HepG2 (cell line): Measurements from ENCODE around the gene ZMAT2. TPM values are rescaled to one million over a fixed set of nuclear protein-coding genes. Genes with fewer than 3 reads are reported as not detected.
A peak's percentile ranks its signal among the peaks of the same experiment; 100 is the strongest.

Experiments used
- ATAC-seq: fragments of 200-7000 bp; cut with Tn5 transposase; 3 replicates; pipeline ENCODE4 v1.9.1; 2020; ENCODE audit warnings: mild to moderate bottlenecking, moderate library complexity
- BruUV-seq: library from RNA; stranded (reverse); fragments of 400-500 nt; replicated peaks from 2 replicates; lab custom pipeline; 2021; lab: Mats Ljungman, UMichigan
- CTCF ChIA-PET: fragments of 300-600 bp; formaldehyde crosslinking; extraction: SDS; loops from one replicate; lab custom pipeline; 2021; ENCODE audit warnings: low total read pairs, inconsistent platforms, low intra/inter-chr PET ratio; lab: Yijun Ruan, JAX
- POLR2A ChIA-PET: fragments of 350-600 bp; sonication (Branson Sonifier 250); formaldehyde crosslinking; loops from one replicate; lab custom pipeline; 2020; ENCODE audit warnings: antibody characterized with exemption, inconsistent platforms; lab: Yijun Ruan, JAX
- DNase-seq: peaks from one replicate; pipeline ENCODE4 v3.0.0-alpha.2; 2015; ENCODE audit warnings: low spot score
- FAIRE-seq: peaks from 3 replicates; lab custom pipeline; 2011; peaks lifted over from hg19 to GRCh38; lab: Jason Lieb, UNC
- H2AFZ ChIP-seq: one replicate; pipeline ENCODE4 v1.6.1; 2011; ENCODE audit warnings: low read length, inconsistent platforms
- H3K27ac ChIP-seq: fragments of 300-600 bp; 3 replicates; pipeline ENCODE4 v1.8.0; 2011; ENCODE audit warnings: mixed run types, mild to moderate bottlenecking, mixed read lengths, low read length, inconsistent platforms; ENCODE audit not compliant: insufficient read depth; ENCODE audit errors: extremely low read length
- H3K27me3 ChIP-seq, 2 experiments: fragments of 200-600 bp in 1 of 2; 2 replicates in 1 of 2; 3 replicates in 1 of 2; pipeline versions ENCODE4 v1.6.0 to v1.8.0; 2011; ENCODE audit warnings: low read length in 2 of 2, mild to moderate bottlenecking in 2 of 2, moderate library complexity in 2 of 2, inconsistent platforms in 1 of 2; ENCODE audit not compliant: insufficient read depth in 2 of 2, control insufficient read depth in 1 of 2
- H3K36me3 ChIP-seq, 2 experiments: fragments of 200-600 bp in 1 of 2; replicated peaks in 1 of 2; 2 replicates in 1 of 2; 3 replicates in 1 of 2; pipeline versions ENCODE4 v1.5.1 to v1.8.0; 2011; ENCODE audit warnings: low read length in 2 of 2, inconsistent platforms in 1 of 2; ENCODE audit not compliant: insufficient read depth in 2 of 2, control insufficient read depth in 1 of 2
- H3K4me1 ChIP-seq: 2 replicates; pipeline ENCODE4 v1.5.1; 2012; ENCODE audit warnings: low read length, inconsistent platforms; ENCODE audit not compliant: insufficient read depth
- H3K4me2 ChIP-seq: 2 replicates; pipeline ENCODE4 v1.6.0; 2011; ENCODE audit warnings: low read depth, low read length, inconsistent platforms
- H3K4me3 ChIP-seq, 3 experiments: fragments of 200-600 bp in 1 of 3; sonication (generic), shearing (Covaris generic) in 1 of 3; replicated peaks in 1 of 3; 2 replicates each; pipeline ENCODE4 v1.5.1; 2011 to 2016; ENCODE audit warnings: low read length in 3 of 3, inconsistent platforms in 2 of 3, low read depth in 2 of 3, mild to moderate bottlenecking in 2 of 3, control low read depth in 1 of 3, mixed read lengths in 1 of 3; ENCODE audit not compliant: insufficient read depth in 1 of 3
- H3K79me2 ChIP-seq: one replicate; pipeline ENCODE4 v1.6.1; 2011; ENCODE audit warnings: low read length, inconsistent platforms; ENCODE audit not compliant: insufficient read depth
- H3K9ac ChIP-seq: 2 replicates; pipeline ENCODE4 v1.6.0; 2011; ENCODE audit warnings: mild to moderate bottlenecking, low read depth, low read length, inconsistent platforms; ENCODE audit not compliant: insufficient read depth
- H3K9me3 ChIP-seq: 2 replicates; pipeline ENCODE4 v1.5.1; 2012; ENCODE audit warnings: mild to moderate bottlenecking, low read length
- H4K20me1 ChIP-seq: 2 replicates; pipeline ENCODE4 v1.6.0; 2011; ENCODE audit warnings: inconsistent platforms, mild to moderate bottlenecking, low read length, moderate library complexity; ENCODE audit not compliant: insufficient read depth
- ATM ChIP-seq: fragments of 450-650 bp; IDR thresholded peaks from 2 replicates; pipeline ENCODE4 v1.7.1; 2017; ENCODE audit warnings: mild to moderate bottlenecking, borderline replicate concordance
- GFI1 ChIP-seq: sonication (generic); formaldehyde crosslinking; IDR thresholded peaks from 2 replicates; pipeline ENCODE4 v1.5.0; 2020; ENCODE audit warnings: missing genetic modification reagents, mild to moderate bottlenecking, borderline replicate concordance
- HBP1 ChIP-seq: IDR thresholded peaks from 2 replicates; pipeline ENCODE4 v1.6.1; 2016; ENCODE audit warnings: low read depth, control low read depth
- IRF2 ChIP-seq: IDR thresholded peaks from 2 replicates; pipeline ENCODE4 v1.6.1; 2018; ENCODE audit warnings: missing genetic modification reagents, missing compliant biosample characterization
- PHF5A ChIP-seq: IDR thresholded peaks from one replicate; pipeline ENCODE4 v1.6.1; 2018; ENCODE audit warnings: low read depth, missing genetic modification reagents; ENCODE audit not compliant: unreplicated experiment
- SNRNP70 ChIP-seq: fragments of 200-400 bp; formaldehyde crosslinking; IDR thresholded peaks from 2 replicates; pipeline ENCODE4 v1.6.1; 2017; ENCODE audit warnings: mild to moderate bottlenecking, low read depth, low read length, moderate library complexity
- XRCC5 ChIP-seq: fragments of 200-400 bp; formaldehyde crosslinking; optimal IDR thresholded peaks from 2 replicates; pipeline ENCODE3; 2017; ENCODE audit warnings: mild to moderate bottlenecking, low read length
- ZFP36 ChIP-seq: fragments of 150-350 bp; IDR thresholded peaks from 2 replicates; pipeline ENCODE4 v1.6.1; 2018; ENCODE audit warnings: borderline replicate concordance, low read length, low read depth; ENCODE audit not compliant: partially characterized antibody
- ZFP90 ChIP-seq: sonication (generic); formaldehyde crosslinking; IDR thresholded peaks from 2 replicates; pipeline ENCODE4 v1.8.0; 2022; ENCODE audit warnings: missing genetic modification reagents, mild to moderate bottlenecking, inconsistent platforms, borderline replicate concordance
- ZNF18 ChIP-seq: sonication (generic); formaldehyde crosslinking; IDR thresholded peaks from 2 replicates; pipeline ENCODE4 v1.8.0; 2022; ENCODE audit warnings: mild to moderate bottlenecking, missing genetic modification reagents; ENCODE audit not compliant: insufficient replicate concordance
- ZNF264 ChIP-seq: sonication (generic); formaldehyde crosslinking; IDR thresholded peaks from 2 replicates; pipeline ENCODE4 v1.4.0; 2020; ENCODE audit warnings: missing genetic modification reagents
- WGBS: methylation state at CpG from one replicate; pipeline ENCODE4 v1.1.6; 2017; ENCODE audit warnings: low lambda C conversion rate; 5-methylcytosine and 5-hydroxymethylcytosine counted together
- in situ Hi-C: cut with HindIII; loops from 2 replicates; pipeline ENCODE4 v1.10.0; 2017; ENCODE audit warnings: low pct_unique_long_range_greater_than_20kb; ENCODE audit not compliant: extremely low pct_ligation_motif_present
- intact Hi-C: fragments of 100-400 bp; cut with micrococcal nuclease; formaldehyde crosslinking; loops from one replicate; pipeline ENCODE4 v1.10.0; 2022; ENCODE audit not compliant: unreplicated experiment
- polyA plus RNA-seq, 8 experiments: library from polyadenylated mRNA; depleted of rRNA in 3 of 8; stranded (reverse) in 7 of 8; unstranded in 1 of 8; fragments of >200 nt; fragmentation: Illumina TruSeq in 4 of 8; extraction: Trizol in 4 of 8; gene quantifications; 2 replicates each; pipeline versions ENCODE4 v1.2.1 to v1.2.3, GENCODE V29; 2011 to 2016; ENCODE audit warnings: low read depth in 4 of 8, missing spikeins in 1 of 8, mixed read lengths in 1 of 8; ENCODE audit not compliant: insufficient read depth in 1 of 8
- total RNA-seq, 5 experiments: library from RNA; depleted of rRNA; stranded (reverse); fragments of >200 nt; fragmentation: Illumina TruSeq; extraction: Trizol; gene quantifications; 2 replicates each; pipeline ENCODE4 v1.2.3, GENCODE V29; 2016; ENCODE audit warnings: low read depth in 1 of 5
- TF ChIP-seq, protein P1 (sequence below): sonication (generic); formaldehyde crosslinking; IDR thresholded peaks from 2 replicates; pipeline ENCODE4 v1.5.0; 2020; ENCODE audit warnings: mild to moderate bottlenecking, missing genetic modification reagents, borderline replicate concordance

ZMAT2 gene
- total and polyA plus RNA-seq, 2 of the 13 experiments (the other 11 are each of a cell fraction or from before 2014, with no cell fraction given) = 35.4 to 92.8 TPM

DNA sequence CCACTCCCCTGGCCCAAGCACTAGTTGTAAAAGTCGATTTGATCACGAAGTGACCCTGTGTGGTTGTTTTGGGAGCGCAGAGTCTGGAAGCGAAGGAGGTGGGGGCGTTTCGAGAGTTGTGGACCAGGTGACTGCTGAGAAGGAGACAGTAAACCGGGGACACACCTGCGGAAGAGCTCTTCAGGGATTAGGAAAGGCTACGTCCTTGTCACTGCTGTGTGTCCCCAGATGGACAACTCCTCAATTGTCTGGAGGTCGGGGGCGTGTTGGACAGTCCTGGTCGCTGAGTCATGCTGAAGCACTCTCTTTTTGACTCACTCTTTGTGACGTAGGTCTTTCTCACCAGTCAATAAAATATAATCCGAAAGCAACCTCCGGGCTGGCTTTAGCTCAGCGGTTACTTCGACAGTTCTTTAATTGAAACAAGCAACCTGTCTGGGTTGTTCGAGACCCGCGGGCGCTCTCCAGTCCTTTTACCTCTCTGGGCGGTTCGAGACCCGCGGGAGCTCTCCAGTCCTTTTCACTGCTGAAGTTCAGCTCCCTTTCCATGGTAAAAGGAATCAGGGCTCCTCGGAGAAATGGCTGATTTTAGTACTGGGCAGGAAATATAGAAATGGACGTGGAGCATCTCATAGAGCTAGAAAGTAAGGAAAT, 10.8 kb downstream of the ZMAT2 start:
- H3K36me3 ChIP-seq = peaks cover 2 to 4% of the 10 kb centered on the region in 2 experiments; a peak in 4 of 5 replicates
- WGBS = 0% methylated on average over 22 of the region's 27 CpGs
- H3K9me3 ChIP-seq = no peaks in the 10 kb centered on the region
- intact Hi-C loops (loop anchor here (1.0 to 10.0 kb wide), 3 partner anchors 8 to 536 kb away; partner anchors contain the start of genes CYSTM1 and ZMAT2), in situ Hi-C loops (no loop called here)
- ChIA-PET POLR2A (interaction anchor here (0.9 to 3.4 kb wide), 13 partner anchors 8 to 610 kb away, joined by 3 to 42 read pairs (median 7); partner anchors contain the start of genes ANKHD1, EIF4EBP3, HARS1 and HARS2), CTCF (no interaction called here)
- H3K4me1 ChIP-seq = peaks cover 24% of the 10 kb centered on the region
- H3K79me2 ChIP-seq = no peaks in the 10 kb centered on the region
- peak overlapping the region; percentile 83 for H3K9ac ChIP-seq
- DNase-seq (peak; percentile 98), ATAC-seq (peak; percentile 94), FAIRE-seq (peak; percentile 97)
- no peaks in the 10 kb centered on the region; a peak in 1 of 5 replicates for H3K27me3 ChIP-seq
- peak overlapping the region; percentile 92 for H3K27ac ChIP-seq
- H3K4me2 ChIP-seq = peak overlapping the region; percentile 67
- no peak overlapping the region for H2AFZ ChIP-seq
- BruUV-seq = no TSS peak
- H4K20me1 ChIP-seq = no peaks in the 10 kb centered on the region
- peak overlapping the region; percentile 59 to 86 (median 77) for H3K4me3 ChIP-seq
- peak; percentile 48 for TF ChIP-seq PHF5A (CRISPR knock-in tag)
- TF ChIP-seq GFI1 (CRISPR knock-in tag) = peak; percentile 46; the same call in 1 of the 2 replicates
- TF ChIP-seq HBP1 = peak; percentile 77
- TF ChIP-seq ATM = no peak
- TF ChIP-seq ZFP36 = peak; percentile 15
- TF ChIP-seq, protein P1, sequence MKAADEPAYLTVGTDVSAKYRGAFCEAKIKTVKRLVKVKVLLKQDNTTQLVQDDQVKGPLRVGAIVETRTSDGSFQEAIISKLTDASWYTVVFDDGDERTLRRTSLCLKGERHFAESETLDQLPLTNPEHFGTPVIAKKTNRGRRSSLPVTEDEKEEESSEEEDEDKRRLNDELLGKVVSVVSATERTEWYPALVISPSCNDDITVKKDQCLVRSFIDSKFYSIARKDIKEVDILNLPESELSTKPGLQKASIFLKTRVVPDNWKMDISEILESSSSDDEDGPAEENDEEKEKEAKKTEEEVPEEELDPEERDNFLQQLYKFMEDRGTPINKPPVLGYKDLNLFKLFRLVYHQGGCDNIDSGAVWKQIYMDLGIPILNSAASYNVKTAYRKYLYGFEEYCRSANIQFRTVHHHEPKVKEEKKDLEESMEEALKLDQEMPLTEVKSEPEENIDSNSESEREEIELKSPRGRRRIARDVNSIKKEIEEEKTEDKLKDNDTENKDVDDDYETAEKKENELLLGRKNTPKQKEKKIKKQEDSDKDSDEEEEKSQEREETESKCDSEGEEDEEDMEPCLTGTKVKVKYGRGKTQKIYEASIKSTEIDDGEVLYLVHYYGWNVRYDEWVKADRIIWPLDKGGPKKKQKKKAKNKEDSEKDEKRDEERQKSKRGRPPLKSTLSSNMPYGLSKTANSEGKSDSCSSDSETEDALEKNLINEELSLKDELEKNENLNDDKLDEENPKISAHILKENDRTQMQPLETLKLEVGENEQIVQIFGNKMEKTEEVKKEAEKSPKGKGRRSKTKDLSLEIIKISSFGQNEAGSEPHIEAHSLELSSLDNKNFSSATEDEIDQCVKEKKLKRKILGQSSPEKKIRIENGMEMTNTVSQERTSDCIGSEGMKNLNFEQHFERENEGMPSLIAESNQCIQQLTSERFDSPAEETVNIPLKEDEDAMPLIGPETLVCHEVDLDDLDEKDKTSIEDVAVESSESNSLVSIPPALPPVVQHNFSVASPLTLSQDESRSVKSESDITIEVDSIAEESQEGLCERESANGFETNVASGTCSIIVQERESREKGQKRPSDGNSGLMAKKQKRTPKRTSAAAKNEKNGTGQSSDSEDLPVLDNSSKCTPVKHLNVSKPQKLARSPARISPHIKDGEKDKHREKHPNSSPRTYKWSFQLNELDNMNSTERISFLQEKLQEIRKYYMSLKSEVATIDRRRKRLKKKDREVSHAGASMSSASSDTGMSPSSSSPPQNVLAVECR (CRISPR knock-in tag) = peak; percentile 84
- TF ChIP-seq ZNF264 (CRISPR knock-in tag) = peak; percentile 70; the same call in 1 of the 2 replicates
- no peak for TF ChIP-seq ZNF18 (CRISPR knock-in tag)
- TF ChIP-seq IRF2 = peak; percentile 66; the same call in 1 of the 2 replicates
- TF ChIP-seq SNRNP70 = no peak
- TF ChIP-seq ZFP90 (CRISPR knock-in tag) = peak; percentile 52; the same call in 1 of the 2 replicates
- TF ChIP-seq XRCC5 = peak; percentile 64
